ENCODE data around the gene LONRF3. TPM values are rescaled to one million over a fixed set of nuclear protein-coding genes. Genes with fewer than 3 reads are reported as not detected.

Gene LONRF3
- total and polyA plus RNA-seq, 2 donors (not counting 1 experiment from before 2014, with no cell fraction given): 0.07 to 1.2 TPM

GRCh38 chrX:119040432-119040831, 66.0 kb downstream of the LONRF3 start:
- ChIA-PET CTCF (no interaction called here), POLR2A (no interaction called here)
- Histone ChIP-seq H3K9me3 (ENCODE audit: control extremely low read depth in 1 of 3, control insufficient read depth in 2 of 3, insufficient read depth in 1 of 3, low read length in 2 of 3) (no peaks in the 10 kb centered on the region), H3K27ac (ENCODE audit: low read length in 2 of 2) (no peak overlapping the region), H3K27me3 (replicated peaks in 1 of 4; ENCODE audit: control extremely low read depth in 1 of 4, control insufficient read depth in 3 of 4, insufficient read depth in 4 of 4, low read length in 3 of 4) (no peaks in the 10 kb centered on the region), H3K9ac (ENCODE audit: low read length) (no peak overlapping the region), H2AFZ (ENCODE audit: insufficient read depth, low read depth, low read length, poor library complexity, severe bottlenecking) (no peak overlapping the region), H3K4me2 (replicated peaks; ENCODE audit: low read depth, low read length, poor library complexity, severe bottlenecking) (no peak overlapping the region), H3K36me3 (replicated peaks in 1 of 2; ENCODE audit: control extremely low read depth in 1 of 2, control insufficient read depth in 1 of 2, extremely low read depth in 1 of 2, insufficient read depth in 2 of 2, low read length in 1 of 2) (no peaks in the 10 kb centered on the region), H3K4me1 (ENCODE audit: control insufficient read depth in 2 of 2, insufficient read depth in 2 of 2, low read length in 2 of 2) (no peaks in the 10 kb centered on the region), H3K4me3 (ENCODE audit: control extremely low read depth in 1 of 5, extremely low read depth in 1 of 5, insufficient read depth in 1 of 5, low read depth in 2 of 5, low read length in 4 of 5) (no peak overlapping the region), H4K20me1 (ENCODE audit: control insufficient read depth, insufficient read depth, low read length, poor library complexity, severe bottlenecking) (no peaks in the 10 kb centered on the region), H3K79me2 (ENCODE audit: control insufficient read depth, insufficient read depth, low read length) (no peaks in the 10 kb centered on the region)
- 100% methylated on average over 3 of the region's 6 CpGs for whole genome bisulfite sequencing (ENCODE audit: insufficient coverage)
- no peaks in the 10 kb centered on the region for H3K4me1 Mint-ChIP-seq
- no peak overlapping the region for H3K27ac Mint-ChIP-seq
- H3K4me3 Mint-ChIP-seq: no peak overlapping the region
- intact Hi-C loops (cut with micrococcal nuclease): no loop called here
- no peak for TF ChIP-seq EZH2 (IDR thresholded peaks at IDR 0.05; ENCODE audit: borderline replicate concordance, insufficient read depth, low read depth, low read length, poor library complexity, severe bottlenecking)
- TF ChIP-seq CTCF (IDR thresholded peaks at IDR 0.05): no peak
- no peak for DNase-seq
- no peak for ATAC-seq (ENCODE audit: low read depth)
- no peaks in the 10 kb centered on the region for H3K9me3 Mint-ChIP-seq (ENCODE audit: insufficient read depth)
- H3K27me3 Mint-ChIP-seq: no peaks in the 10 kb centered on the region

- Histone ChIP-seq H3K4me3 (ENCODE audit: control extremely low read depth in 1 of 5, extremely low read depth in 1 of 5, insufficient read depth in 1 of 5, low read depth in 2 of 5, low read length in 4 of 5) (no peak overlapping the region), H3K4me1 (ENCODE audit: control insufficient read depth in 2 of 2, insufficient read depth in 2 of 2, low read length in 2 of 2) (no peaks in the 10 kb centered on the region), H3K9me3 (ENCODE audit: control extremely low read depth in 1 of 3, control insufficient read depth in 2 of 3, insufficient read depth in 1 of 3, low read length in 2 of 3) (no peaks in the 10 kb centered on the region), H3K27ac (ENCODE audit: low read length in 2 of 2) (no peak overlapping the region), H2AFZ (ENCODE audit: insufficient read depth, low read depth, low read length, poor library complexity, severe bottlenecking) (no peak overlapping the region), H3K79me2 (ENCODE audit: control insufficient read depth, insufficient read depth, low read length) (no peaks in the 10 kb centered on the region), H4K20me1 (ENCODE audit: control insufficient read depth, insufficient read depth, low read length, poor library complexity, severe bottlenecking) (no peaks in the 10 kb centered on the region), H3K36me3 (replicated peaks in 1 of 2; ENCODE audit: control extremely low read depth in 1 of 2, control insufficient read depth in 1 of 2, extremely low read depth in 1 of 2, insufficient read depth in 2 of 2, low read length in 1 of 2) (no peaks in the 10 kb centered on the region), H3K27me3 (replicated peaks in 1 of 4; ENCODE audit: control extremely low read depth in 1 of 4, control insufficient read depth in 3 of 4, insufficient read depth in 4 of 4, low read length in 3 of 4) (no peaks in the 10 kb centered on the region), H3K4me2 (replicated peaks; ENCODE audit: low read depth, low read length, poor library complexity, severe bottlenecking) (no peak overlapping the region), H3K9ac (ENCODE audit: low read length) (no peak overlapping the region)
- intact Hi-C loops (cut with micrococcal nuclease): no loop called here
- ATAC-seq (ENCODE audit: low read depth) (no peak), DNase-seq (no peak)
- ChIA-PET CTCF (no interaction called here), POLR2A (no interaction called here)
- 100% methylated on average over 1 of the region's 4 CpGs for WGBS (ENCODE audit: insufficient coverage)
- Mint-ChIP-seq H3K4me3 (no peak overlapping the region), H3K4me1 (no peaks in the 10 kb centered on the region), H3K27me3 (no peaks in the 10 kb centered on the region), H3K27ac (no peak overlapping the region), H3K9me3 (ENCODE audit: insufficient read depth) (no peaks in the 10 kb centered on the region)
- TF ChIP-seq CTCF (IDR thresholded peaks at IDR 0.05) (no peak), EZH2 (IDR thresholded peaks at IDR 0.05; ENCODE audit: borderline replicate concordance, insufficient read depth, low read depth, low read length, poor library complexity, severe bottlenecking) (no peak)
Observed at GRCh38 chrX:119041175-119041574, 66.8 kb downstream of the LONRF3 start.
